ENCODE results near the gene SPOCK2.

- TF ChIP-seq CTCF (IDR thresholded peaks at IDR 0.05) (no peak), EZH2 (IDR thresholded peaks at IDR 0.05; ENCODE audit: borderline replicate concordance, insufficient read depth, low read depth, low read length, poor library complexity, severe bottlenecking) (no peak)
Measured at GRCh38 chr10:72043016-72043834, 45.1 kb downstream of the SPOCK2 start.

Measured in B cell (primary cell).